A549 (cell line): ENCODE measurements around the gene MAGEC1.

Experiments
- CHD2 ChIP-seq: fragments of 150-350 bp; IDR thresholded peaks from 2 replicates; pipeline ENCODE4 v1.6.1; 2014; ENCODE audit warnings: low read length; ENCODE audit not compliant: partially characterized antibody
- REST ChIP-seq: fragments of 200-600 bp; sonication (generic); IDR thresholded peaks from 2 replicates; pipeline ENCODE4 v1.6.1; 2016; ENCODE audit warnings: antibody characterized with exemption, mild to moderate bottlenecking, moderate library complexity

- TF ChIP-seq CHD2 = no peak
- no peak for TF ChIP-seq REST
Observed at GRCh38 chrX:141936080-141936479, 32.4 kb downstream of the MAGEC1 start.
